Measurements from ENCODE around the gene SLC38A10. TPM values are rescaled to one million over a fixed set of nuclear protein-coding genes. Genes with fewer than 3 reads are reported as not detected.
A peak's percentile ranks its signal among the peaks of the same experiment; 100 is the strongest.

The SLC38A10 gene
- total and polyA plus RNA-seq, 2 of the 13 experiments (the other 11 are each of a cell fraction or from before 2014, with no cell fraction given): 23.4 to 55.8 TPM

GRCh38 chr17:81328978-81329926, 34.1 kb upstream of the SLC38A10 start (continued):
- TF ChIP-seq ZNF782 (CRISPR knock-in tag; IDR thresholded peaks at IDR 0.05; ENCODE audit: borderline replicate concordance): 0 out of 2 replicates have a peak, but pooled peaks have one; percentile 4
- no peak for TF ChIP-seq DDIT3 (CRISPR knock-in tag; IDR thresholded peaks at IDR 0.05)
- 0 out of 2 replicates have a peak, but pooled peaks have one; percentile 19 for TF ChIP-seq ZNF224 (CRISPR knock-in tag; IDR thresholded peaks at IDR 0.05)
- peak; percentile 38; the same call in 1 of the 2 replicates for TF ChIP-seq FOXP4 (CRISPR knock-in tag; IDR thresholded peaks at IDR 0.05)
- TF ChIP-seq SKI (IDR thresholded peaks at IDR 0.05; ENCODE audit: partially characterized antibody): peak; percentile 29
- 0 out of 2 replicates have a peak, but pooled peaks have one; percentile 47 for TF ChIP-seq MEF2D (CRISPR knock-in tag; IDR thresholded peaks at IDR 0.05)
- TF ChIP-seq JUND (CRISPR knock-in tag; IDR thresholded peaks at IDR 0.05): peak; percentile 56; the same call in 1 of the 2 replicates
- TF ChIP-seq NFE2L1 (CRISPR knock-in tag; IDR thresholded peaks at IDR 0.05; ENCODE audit: borderline replicate concordance): no peak
- TF ChIP-seq GATAD2A (CRISPR knock-in tag; IDR thresholded peaks at IDR 0.05): 0 out of 2 replicates have a peak, but pooled peaks have one; percentile 14
- peak; percentile 20; the same call in 1 of the 2 replicates for TF ChIP-seq STAG1 (CRISPR knock-in tag; IDR thresholded peaks at IDR 0.05)
- no peak for TF ChIP-seq GTF2F1 (IDR thresholded peaks at IDR 0.05; ENCODE audit: low read length)
- TF ChIP-seq ZGPAT (CRISPR knock-in tag; IDR thresholded peaks at IDR 0.05): peak; percentile 40; the same call in 1 of the 2 replicates
- TF ChIP-seq ZNF674 (CRISPR knock-in tag; IDR thresholded peaks at IDR 0.05; ENCODE audit: low read depth): no peak
- peak; percentile 28; the same call in 1 of the 2 replicates for TF ChIP-seq ARID5B (CRISPR knock-in tag; IDR thresholded peaks at IDR 0.05)
- peak; percentile 56; the same call in 1 of the 2 replicates for TF ChIP-seq ZBTB7A (CRISPR knock-in tag; IDR thresholded peaks at IDR 0.05)
- TF ChIP-seq ZNF737 (CRISPR knock-in tag; IDR thresholded peaks at IDR 0.05; ENCODE audit: borderline replicate concordance): no peak
- TF ChIP-seq MYC (CRISPR knock-in tag; IDR thresholded peaks at IDR 0.05; ENCODE audit: borderline replicate concordance): peak; percentile 28; the same call in 1 of the 2 replicates
- TF ChIP-seq MYPOP (CRISPR knock-in tag; IDR thresholded peaks at IDR 0.05): peak; percentile 77; the same call in 1 of the 2 replicates
- peak; percentile 96 for TF ChIP-seq FOSL2 (CRISPR knock-in tag; IDR thresholded peaks at IDR 0.05)
- no peak for TF ChIP-seq ZNF589 (CRISPR knock-in tag; conservative IDR thresholded peaks at IDR 0.05)

All from HepG2 (cell line).